ENCODE data around the gene CXorf38.

- TF ChIP-seq, protein P1, sequence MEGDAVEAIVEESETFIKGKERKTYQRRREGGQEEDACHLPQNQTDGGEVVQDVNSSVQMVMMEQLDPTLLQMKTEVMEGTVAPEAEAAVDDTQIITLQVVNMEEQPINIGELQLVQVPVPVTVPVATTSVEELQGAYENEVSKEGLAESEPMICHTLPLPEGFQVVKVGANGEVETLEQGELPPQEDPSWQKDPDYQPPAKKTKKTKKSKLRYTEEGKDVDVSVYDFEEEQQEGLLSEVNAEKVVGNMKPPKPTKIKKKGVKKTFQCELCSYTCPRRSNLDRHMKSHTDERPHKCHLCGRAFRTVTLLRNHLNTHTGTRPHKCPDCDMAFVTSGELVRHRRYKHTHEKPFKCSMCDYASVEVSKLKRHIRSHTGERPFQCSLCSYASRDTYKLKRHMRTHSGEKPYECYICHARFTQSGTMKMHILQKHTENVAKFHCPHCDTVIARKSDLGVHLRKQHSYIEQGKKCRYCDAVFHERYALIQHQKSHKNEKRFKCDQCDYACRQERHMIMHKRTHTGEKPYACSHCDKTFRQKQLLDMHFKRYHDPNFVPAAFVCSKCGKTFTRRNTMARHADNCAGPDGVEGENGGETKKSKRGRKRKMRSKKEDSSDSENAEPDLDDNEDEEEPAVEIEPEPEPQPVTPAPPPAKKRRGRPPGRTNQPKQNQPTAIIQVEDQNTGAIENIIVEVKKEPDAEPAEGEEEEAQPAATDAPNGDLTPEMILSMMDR (conservative IDR thresholded peaks at IDR 0.05; ENCODE audit: low read depth in 2 of 2), result no peak
- TF ChIP-seq, protein P2, sequence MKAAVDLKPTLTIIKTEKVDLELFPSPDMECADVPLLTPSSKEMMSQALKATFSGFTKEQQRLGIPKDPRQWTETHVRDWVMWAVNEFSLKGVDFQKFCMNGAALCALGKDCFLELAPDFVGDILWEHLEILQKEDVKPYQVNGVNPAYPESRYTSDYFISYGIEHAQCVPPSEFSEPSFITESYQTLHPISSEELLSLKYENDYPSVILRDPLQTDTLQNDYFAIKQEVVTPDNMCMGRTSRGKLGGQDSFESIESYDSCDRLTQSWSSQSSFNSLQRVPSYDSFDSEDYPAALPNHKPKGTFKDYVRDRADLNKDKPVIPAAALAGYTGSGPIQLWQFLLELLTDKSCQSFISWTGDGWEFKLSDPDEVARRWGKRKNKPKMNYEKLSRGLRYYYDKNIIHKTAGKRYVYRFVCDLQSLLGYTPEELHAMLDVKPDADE (IDR thresholded peaks at IDR 0.05), result no peak
- no peak for TF ChIP-seq POLR2AphosphoS5 (IDR thresholded peaks at IDR 0.05; ENCODE audit: low read depth)
- TF ChIP-seq, protein P3, sequence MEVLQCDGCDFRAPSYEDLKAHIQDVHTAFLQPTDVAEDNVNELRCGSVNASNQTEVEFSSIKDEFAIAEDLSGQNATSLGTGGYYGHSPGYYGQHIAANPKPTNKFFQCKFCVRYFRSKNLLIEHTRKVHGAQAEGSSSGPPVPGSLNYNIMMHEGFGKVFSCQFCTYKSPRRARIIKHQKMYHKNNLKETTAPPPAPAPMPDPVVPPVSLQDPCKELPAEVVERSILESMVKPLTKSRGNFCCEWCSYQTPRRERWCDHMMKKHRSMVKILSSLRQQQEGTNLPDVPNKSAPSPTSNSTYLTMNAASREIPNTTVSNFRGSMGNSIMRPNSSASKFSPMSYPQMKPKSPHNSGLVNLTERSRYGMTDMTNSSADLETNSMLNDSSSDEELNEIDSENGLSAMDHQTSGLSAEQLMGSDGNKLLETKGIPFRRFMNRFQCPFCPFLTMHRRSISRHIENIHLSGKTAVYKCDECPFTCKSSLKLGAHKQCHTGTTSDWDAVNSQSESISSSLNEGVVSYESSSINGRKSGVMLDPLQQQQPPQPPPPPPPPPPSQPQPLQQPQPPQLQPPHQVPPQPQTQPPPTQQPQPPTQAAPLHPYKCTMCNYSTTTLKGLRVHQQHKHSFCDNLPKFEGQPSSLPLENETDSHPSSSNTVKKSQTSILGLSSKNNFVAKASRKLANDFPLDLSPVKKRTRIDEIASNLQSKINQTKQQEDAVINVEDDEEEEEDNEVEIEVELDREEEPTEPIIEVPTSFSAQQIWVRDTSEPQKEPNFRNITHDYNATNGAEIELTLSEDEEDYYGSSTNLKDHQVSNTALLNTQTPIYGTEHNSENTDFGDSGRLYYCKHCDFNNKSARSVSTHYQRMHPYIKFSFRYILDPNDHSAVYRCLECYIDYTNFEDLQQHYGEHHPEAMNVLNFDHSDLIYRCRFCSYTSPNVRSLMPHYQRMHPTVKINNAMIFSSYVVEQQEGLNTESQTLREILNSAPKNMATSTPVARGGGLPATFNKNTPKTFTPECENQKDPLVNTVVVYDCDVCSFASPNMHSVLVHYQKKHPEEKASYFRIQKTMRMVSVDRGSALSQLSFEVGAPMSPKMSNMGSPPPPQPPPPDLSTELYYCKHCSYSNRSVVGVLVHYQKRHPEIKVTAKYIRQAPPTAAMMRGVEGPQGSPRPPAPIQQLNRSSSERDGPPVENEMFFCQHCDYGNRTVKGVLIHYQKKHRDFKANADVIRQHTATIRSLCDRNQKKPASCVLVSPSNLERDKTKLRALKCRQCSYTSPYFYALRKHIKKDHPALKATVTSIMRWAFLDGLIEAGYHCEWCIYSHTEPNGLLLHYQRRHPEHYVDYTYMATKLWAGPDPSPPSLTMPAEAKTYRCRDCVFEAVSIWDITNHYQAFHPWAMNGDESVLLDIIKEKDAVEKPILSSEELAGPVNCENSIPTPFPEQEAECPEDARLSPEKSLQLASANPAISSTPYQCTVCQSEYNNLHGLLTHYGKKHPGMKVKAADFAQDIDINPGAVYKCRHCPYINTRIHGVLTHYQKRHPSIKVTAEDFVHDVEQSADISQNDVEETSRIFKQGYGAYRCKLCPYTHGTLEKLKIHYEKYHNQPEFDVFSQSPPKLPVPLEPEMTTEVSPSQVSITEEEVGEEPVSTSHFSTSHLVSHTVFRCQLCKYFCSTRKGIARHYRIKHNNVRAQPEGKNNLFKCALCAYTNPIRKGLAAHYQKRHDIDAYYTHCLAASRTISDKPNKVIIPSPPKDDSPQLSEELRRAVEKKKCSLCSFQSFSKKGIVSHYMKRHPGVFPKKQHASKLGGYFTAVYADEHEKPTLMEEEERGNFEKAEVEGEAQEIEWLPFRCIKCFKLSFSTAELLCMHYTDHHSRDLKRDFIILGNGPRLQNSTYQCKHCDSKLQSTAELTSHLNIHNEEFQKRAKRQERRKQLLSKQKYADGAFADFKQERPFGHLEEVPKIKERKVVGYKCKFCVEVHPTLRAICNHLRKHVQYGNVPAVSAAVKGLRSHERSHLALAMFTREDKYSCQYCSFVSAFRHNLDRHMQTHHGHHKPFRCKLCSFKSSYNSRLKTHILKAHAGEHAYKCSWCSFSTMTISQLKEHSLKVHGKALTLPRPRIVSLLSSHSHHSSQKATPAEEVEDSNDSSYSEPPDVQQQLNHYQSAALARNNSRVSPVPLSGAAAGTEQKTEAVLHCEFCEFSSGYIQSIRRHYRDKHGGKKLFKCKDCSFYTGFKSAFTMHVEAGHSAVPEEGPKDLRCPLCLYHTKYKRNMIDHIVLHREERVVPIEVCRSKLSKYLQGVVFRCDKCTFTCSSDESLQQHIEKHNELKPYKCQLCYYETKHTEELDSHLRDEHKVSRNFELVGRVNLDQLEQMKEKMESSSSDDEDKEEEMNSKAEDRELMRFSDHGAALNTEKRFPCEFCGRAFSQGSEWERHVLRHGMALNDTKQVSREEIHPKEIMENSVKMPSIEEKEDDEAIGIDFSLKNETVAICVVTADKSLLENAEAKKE (CRISPR knock-in tag; IDR thresholded peaks at IDR 0.05), result no peak
- no peak for TF ChIP-seq NANOG (IDR thresholded peaks at IDR 0.05; ENCODE audit: borderline replicate concordance)
- TF ChIP-seq EZH2 (IDR thresholded peaks at IDR 0.05; ENCODE audit: low read depth, unreplicated experiment), result no peak
- no peak for TF ChIP-seq ZNF114 (CRISPR knock-in tag; IDR thresholded peaks at IDR 0.05)
- TF ChIP-seq, protein P4, sequence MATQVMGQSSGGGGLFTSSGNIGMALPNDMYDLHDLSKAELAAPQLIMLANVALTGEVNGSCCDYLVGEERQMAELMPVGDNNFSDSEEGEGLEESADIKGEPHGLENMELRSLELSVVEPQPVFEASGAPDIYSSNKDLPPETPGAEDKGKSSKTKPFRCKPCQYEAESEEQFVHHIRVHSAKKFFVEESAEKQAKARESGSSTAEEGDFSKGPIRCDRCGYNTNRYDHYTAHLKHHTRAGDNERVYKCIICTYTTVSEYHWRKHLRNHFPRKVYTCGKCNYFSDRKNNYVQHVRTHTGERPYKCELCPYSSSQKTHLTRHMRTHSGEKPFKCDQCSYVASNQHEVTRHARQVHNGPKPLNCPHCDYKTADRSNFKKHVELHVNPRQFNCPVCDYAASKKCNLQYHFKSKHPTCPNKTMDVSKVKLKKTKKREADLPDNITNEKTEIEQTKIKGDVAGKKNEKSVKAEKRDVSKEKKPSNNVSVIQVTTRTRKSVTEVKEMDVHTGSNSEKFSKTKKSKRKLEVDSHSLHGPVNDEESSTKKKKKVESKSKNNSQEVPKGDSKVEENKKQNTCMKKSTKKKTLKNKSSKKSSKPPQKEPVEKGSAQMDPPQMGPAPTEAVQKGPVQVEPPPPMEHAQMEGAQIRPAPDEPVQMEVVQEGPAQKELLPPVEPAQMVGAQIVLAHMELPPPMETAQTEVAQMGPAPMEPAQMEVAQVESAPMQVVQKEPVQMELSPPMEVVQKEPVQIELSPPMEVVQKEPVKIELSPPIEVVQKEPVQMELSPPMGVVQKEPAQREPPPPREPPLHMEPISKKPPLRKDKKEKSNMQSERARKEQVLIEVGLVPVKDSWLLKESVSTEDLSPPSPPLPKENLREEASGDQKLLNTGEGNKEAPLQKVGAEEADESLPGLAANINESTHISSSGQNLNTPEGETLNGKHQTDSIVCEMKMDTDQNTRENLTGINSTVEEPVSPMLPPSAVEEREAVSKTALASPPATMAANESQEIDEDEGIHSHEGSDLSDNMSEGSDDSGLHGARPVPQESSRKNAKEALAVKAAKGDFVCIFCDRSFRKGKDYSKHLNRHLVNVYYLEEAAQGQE (IDR thresholded peaks at IDR 0.05; ENCODE audit: unreplicated experiment), result no peak
- no peak for TF ChIP-seq JUNB (IDR thresholded peaks at IDR 0.05; ENCODE audit: unreplicated experiment)
- no peak for TF ChIP-seq STAT1 (IDR thresholded peaks at IDR 0.05; ENCODE audit: unreplicated experiment)
- no peak for TF ChIP-seq CREB1 (CRISPR knock-in tag; IDR thresholded peaks at IDR 0.05; ENCODE audit: low read depth)
- TF ChIP-seq EZH2phosphoT487 (IDR thresholded peaks at IDR 0.05; ENCODE audit: unreplicated experiment), result no peak
- TF ChIP-seq ZNF331 (CRISPR knock-in tag; IDR thresholded peaks at IDR 0.05; ENCODE audit: low read depth), result no peak
Measured at GRCh38 chrX:40615976-40616375, 31.4 kb downstream of the CXorf38 start.

Measured in GM23338 (cell line).